ENCODE measurements around the gene ZNF776. TPM values are rescaled to one million over a fixed set of nuclear protein-coding genes. Genes with fewer than 3 reads are reported as not detected.
"Not testable (repeated sequence)": the region's sequence is repeated elsewhere in the genome, so short reads cannot be mapped to it uniquely, and the experiment has no call there.

Gene ZNF776
- 46.8 TPM for polyA plus RNA-seq (ENCODE audit: insufficient read length)
- long read RNA-seq, donor 1, full-length matches to known transcripts, result 15 of 15 reads
- long read RNA-seq, donor 1, partial matches to known transcripts, result 0 of 15 reads
- long read RNA-seq, donor 1, other reads (novel, unspliced or antisense), result 0 of 15 reads
- long read RNA-seq, donor 2, full-length matches to known transcripts, result 6 of 6 reads
- long read RNA-seq, donor 2, partial matches to known transcripts, result 0 of 6 reads
- long read RNA-seq, donor 2, other reads (novel, unspliced or antisense), result 0 of 6 reads
- long read RNA-seq, donor 3, full-length matches to known transcripts, result 10 of 10 reads
- long read RNA-seq, donor 3, partial matches to known transcripts, result 0 of 10 reads
- long read RNA-seq, donor 3, other reads (novel, unspliced or antisense), result 0 of 10 reads
- long read RNA-seq, donor 4, result 0 reads
- long read RNA-seq, donor 5, full-length matches to known transcripts, result 5 of 5 reads
- long read RNA-seq, donor 5, partial matches to known transcripts, result 0 of 5 reads
- long read RNA-seq, donor 5, other reads (novel, unspliced or antisense), result 0 of 5 reads
- long read RNA-seq, donor 6, full-length matches to known transcripts, result 6 of 6 reads
- long read RNA-seq, donor 6, partial matches to known transcripts, result 0 of 6 reads
- long read RNA-seq, donor 6, other reads (novel, unspliced or antisense), result 0 of 6 reads
- long read RNA-seq, donor 7, full-length matches to known transcripts, result 7 of 17 reads
- long read RNA-seq, donor 7, partial matches to known transcripts, result 10 of 17 reads
- long read RNA-seq, donor 7, other reads (novel, unspliced or antisense), result 0 of 17 reads
- long read RNA-seq, donor 8, full-length matches to known transcripts, result 2 of 2 reads
- long read RNA-seq, donor 8, partial matches to known transcripts, result 0 of 2 reads
- long read RNA-seq, donor 8, other reads (novel, unspliced or antisense), result 0 of 2 reads

DNA sequence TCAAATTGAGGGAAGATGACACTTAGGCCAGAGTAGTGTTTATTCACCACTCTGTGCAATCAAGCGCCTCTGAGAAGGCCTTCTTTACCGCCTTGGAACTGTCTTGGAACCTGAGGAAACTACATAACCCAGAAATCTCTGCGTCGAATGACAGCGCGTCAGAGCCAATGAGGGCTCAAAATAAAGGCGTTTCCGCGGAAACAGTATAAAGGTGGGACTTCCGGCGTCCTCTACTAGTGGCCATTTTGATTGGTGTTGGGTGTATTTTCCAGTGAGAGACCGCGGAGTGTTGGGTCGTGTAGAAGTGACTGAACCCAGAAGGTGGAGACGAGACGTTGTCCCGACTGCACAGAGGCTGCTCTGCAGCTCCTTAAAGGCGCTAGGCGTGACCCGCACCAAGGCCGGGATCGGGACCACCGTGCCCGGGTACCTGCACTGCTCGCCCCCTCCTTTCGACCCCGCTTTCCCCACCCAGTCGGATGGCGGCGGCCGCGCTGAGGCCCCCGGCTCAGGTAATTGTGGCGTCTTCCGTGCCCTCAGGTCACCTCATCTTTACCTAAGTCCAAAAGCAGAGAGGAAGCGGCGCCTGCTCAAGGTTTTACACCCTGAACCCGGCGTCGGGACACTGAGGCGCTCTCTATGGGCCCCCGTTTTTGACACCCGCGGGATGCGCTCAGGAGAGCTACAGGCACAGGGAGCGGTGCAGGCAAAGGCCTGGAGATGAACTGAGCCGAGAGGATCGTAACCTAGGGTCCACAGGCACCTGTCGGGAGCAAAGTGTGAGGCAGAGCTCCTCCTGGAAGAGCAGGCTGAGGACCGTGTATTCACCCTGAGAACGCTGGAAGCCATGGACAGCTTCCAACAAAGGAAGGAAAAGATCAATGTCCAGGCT is at the start of gene ZNF776:
Gene ZNF776 (plus strand): TSS at position 236 of the 892 bp plus-strand sequence. CDS start 244 bp downstream, at position 480.
- DNase-seq, result peak; percentile 94

- no peak for DNase-seq
These were observed 45.0 kb upstream of the ZNF776 start for GRCh38 chr19:57701625-57702024.

DNA sequence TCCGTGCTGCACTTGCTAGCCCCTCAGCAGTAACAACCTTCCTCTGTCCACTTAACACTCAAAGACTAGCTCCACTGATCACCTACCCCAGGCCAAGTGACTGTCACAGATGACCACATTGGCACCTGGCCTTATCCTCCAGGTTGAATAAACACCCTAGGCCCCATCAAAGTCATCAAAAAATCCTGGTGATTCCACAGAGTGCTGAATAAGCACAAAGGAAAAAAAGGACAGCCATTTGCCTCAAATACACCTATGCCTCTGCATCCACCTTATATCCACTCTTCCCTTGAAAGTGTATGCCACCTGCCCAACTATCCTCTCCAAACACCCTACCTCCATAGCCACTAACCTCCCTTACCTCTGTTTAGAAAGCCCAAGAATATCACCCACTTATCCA is 40.3 kb upstream of the ZNF776 start:
- no peak for DNase-seq

GRCh38 chr19:57708641-57709361 is 37.8 kb upstream of the ZNF776 start, which contains the start of gene ZNF154:
Gene ZNF154, minus strand, starts transcription at chr19:57709204. Its CDS starts 233 bp downstream, at chr19:57708971.
- DNase-seq, result peak; percentile 88

DNA sequence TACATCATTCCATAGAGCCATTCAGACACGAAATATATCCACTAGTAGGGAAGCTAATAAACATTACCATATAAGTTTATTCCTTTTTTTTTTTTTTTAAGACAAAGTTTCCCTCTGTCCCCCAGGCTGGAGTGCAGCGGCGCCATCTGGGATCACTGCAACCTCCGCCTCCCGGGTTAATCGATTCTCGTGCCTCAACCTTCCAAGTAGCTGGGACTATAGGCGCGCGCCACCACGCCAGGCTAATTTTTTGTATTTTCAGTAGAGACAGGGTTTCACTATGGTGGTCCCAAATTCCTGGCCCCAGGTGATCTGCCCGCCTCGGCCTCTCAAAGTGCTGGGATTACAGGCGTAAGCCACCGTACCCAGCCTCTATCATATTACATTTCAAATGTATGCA is 37.0 kb upstream of the ZNF776 start:
- DNase-seq, result no peak

DNA sequence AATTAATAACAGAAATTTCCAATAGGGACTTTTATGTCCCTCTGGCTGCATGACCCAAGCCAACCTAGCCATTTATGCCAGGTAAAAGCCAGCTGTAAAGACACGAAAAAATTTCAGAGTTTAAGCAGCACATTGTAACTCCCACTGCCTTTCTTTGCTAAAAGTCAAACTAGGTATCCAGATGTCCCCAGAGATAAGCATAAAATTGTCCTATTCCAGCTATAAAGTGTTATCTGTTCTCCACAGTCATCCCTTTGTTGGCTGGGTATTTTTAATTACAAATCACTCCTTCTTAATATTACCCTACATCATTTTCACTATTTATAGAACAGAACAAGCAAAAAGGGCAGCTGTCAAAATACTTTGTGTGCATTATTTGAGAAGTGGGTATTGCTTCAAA is 34.4 kb upstream of the ZNF776 start:
- no peak for DNase-seq

- no peak for DNase-seq
These were observed 27.2 kb upstream of the ZNF776 start for GRCh38 chr19:57719424-57719823.

- no peak for DNase-seq
These were observed 26.6 kb upstream of the ZNF776 start for GRCh38 chr19:57719901-57720519.

GRCh38 chr19:57720878-57721277 is 25.7 kb upstream of the ZNF776 start:
- no peak for DNase-seq

DNA sequence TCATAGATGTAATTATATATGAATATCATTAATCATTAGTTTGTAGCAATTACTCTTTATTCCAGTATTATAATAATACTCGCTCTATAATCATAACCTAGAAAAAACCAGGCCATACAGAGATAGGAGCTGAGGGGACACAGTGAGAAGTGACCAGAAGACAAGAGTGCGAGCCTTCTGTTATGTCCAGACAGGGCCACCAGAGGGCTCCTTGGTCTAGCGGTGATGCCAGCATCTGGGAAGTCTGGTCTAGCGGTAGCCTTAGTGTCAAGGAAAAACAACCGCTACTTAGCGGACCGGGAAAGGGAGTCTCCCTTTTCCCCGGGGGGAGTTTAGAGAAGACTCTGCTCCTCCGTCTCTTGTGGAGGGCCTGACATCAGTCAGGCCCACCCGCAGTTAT is 8.3 kb upstream of the ZNF776 start:
- DNase-seq, result peak; percentile 17

GRCh38 chr19:57738770-57739169 is 7.8 kb upstream of the ZNF776 start:
- not testable (repeated sequence) for DNase-seq

DNA sequence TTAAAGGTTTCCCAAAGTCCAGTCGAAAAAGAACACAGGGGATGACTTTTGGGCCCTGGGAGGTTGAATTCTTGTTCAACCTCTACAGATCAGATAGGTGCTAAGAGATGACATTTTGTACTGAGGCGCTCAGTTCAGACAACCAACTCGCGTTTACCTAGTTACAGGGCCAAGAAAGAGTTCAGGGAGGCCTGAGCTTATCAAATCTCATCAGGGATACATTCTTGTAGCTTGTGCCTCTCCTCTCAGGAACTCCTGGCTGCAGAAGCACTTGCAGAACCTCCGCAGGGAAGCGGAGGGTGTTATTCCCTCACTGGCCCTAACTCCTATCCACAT is 825 bp downstream of the ZNF776 start:
- DNase-seq, result no peak

- no peak for DNase-seq
These were observed 1.4 kb downstream of the ZNF776 start for GRCh38 chr19:57748029-57748428.

GRCh38 chr19:57754091-57754673 is 7.6 kb downstream of the ZNF776 start:
- DNase-seq, result no peak

GRCh38 chr19:57755031-57755430 is 8.4 kb downstream of the ZNF776 start:
- no peak for DNase-seq

- no peak for DNase-seq
These were observed 11.3 kb downstream of the ZNF776 start for GRCh38 chr19:57757941-57758340.

- no peak for DNase-seq
These were observed 12.5 kb downstream of the ZNF776 start for GRCh38 chr19:57759096-57759495.

- peak; percentile 87 for DNase-seq
These were observed 22.9 kb downstream of the ZNF776 start, which contains the start of gene ZNF586 for GRCh38 chr19:57769345-57770131. Gene ZNF586, plus strand, starts transcription at chr19:57769676. Its CDS starts 167 bp downstream, at chr19:57769843.

DNA sequence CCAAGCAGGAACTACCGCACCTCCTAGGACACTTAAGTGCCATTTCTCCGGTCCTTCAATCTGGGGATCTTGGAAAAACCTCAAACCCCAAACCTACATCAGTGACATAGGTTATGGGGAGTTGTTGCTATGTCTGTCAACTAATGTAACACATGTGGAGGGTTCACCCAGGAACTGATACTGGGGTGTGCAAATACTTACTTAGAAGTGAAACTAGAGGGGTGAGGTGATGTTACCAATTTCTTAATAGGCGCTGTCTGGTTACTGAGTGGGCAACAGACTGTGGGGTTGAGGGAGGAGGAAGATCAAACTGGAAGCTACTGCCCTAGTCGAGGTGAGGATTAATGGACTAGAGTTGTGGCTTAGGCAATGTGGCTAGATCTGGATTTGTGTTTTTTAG is 24.8 kb downstream of the ZNF776 start:
- DNase-seq, result no peak
